SJSA1 (cell line): ENCODE results near the gene STK38. TPM values are rescaled to one million over a fixed set of nuclear protein-coding genes. Genes with fewer than 3 reads are reported as not detected.
"Not testable (repeated sequence)": the region's sequence is repeated elsewhere in the genome, so short reads cannot be mapped to it uniquely, and the experiment has no call there.

Source experiments
- DNase-seq, 2 experiments: peaks; one replicate each; pipeline ENCODE4 v3.0.0-alpha.2; 2015 to 2020; ENCODE audit warnings: low spot score in 2 of 2, low read depth in 1 of 2
- H3K27ac ChIP-seq: fragments of 250-450 bp; sonication (Bioruptor Pico); 2 replicates; pipeline ENCODE4 v1.5.1; 2020; ENCODE audit warnings: mild to moderate bottlenecking, moderate library complexity
- H3K27me3 ChIP-seq: fragments of 250-450 bp; sonication (Bioruptor Pico); replicated peaks from 2 replicates; pipeline ENCODE4 v1.5.1; 2020; ENCODE audit warnings: mild to moderate bottlenecking, moderate library complexity
- H3K36me3 ChIP-seq: fragments of 250-450 bp; sonication (Bioruptor Pico); 2 replicates; pipeline ENCODE4 v1.5.1; 2020; ENCODE audit warnings: mild to moderate bottlenecking
- H3K4me1 ChIP-seq: fragments of 250-450 bp; sonication (Bioruptor Pico); replicated peaks from 2 replicates; pipeline ENCODE4 v1.6.1; 2021; ENCODE audit warnings: mild to moderate bottlenecking
- H3K4me3 ChIP-seq: fragments of 250-450 bp; sonication (Bioruptor Pico); 2 replicates; pipeline ENCODE4 v1.5.1; 2020; ENCODE audit warnings: mild to moderate bottlenecking
- H3K9me3 ChIP-seq: fragments of 250-450 bp; sonication (Bioruptor Pico); replicated peaks from 2 replicates; pipeline ENCODE4 v1.5.1; 2020; ENCODE audit warnings: mild to moderate bottlenecking
- total RNA-seq: library from RNA; depleted of rRNA; stranded (reverse); fragments of >200 nt; shearing (Covaris generic); gene quantifications from 2 replicates; pipeline ENCODE4 v1.2.3, GENCODE V29; 2014

The STK38 gene
- total RNA-seq, 1 experiment from 2014 or later = 39.3 TPM

GRCh38 chr6:36504181-36504580 lies 43.1 kb downstream of the STK38 start:
- no peak overlapping the region for H3K4me3 ChIP-seq
- H3K36me3 ChIP-seq = peaks cover 85% of the 10 kb centered on the region
- no peaks in the 10 kb centered on the region for H3K27me3 ChIP-seq
- H3K4me1 ChIP-seq = no peaks in the 10 kb centered on the region
- DNase-seq = no peak
- H3K9me3 ChIP-seq = no peaks in the 10 kb centered on the region
- H3K27ac ChIP-seq = no peak overlapping the region

GRCh38 chr6:36501686-36502085 lies 45.6 kb downstream of the STK38 start:
- Histone ChIP-seq H3K27ac (no peak overlapping the region), H3K4me1 (no peaks in the 10 kb centered on the region), H3K27me3 (no peaks in the 10 kb centered on the region), H3K9me3 (no peaks in the 10 kb centered on the region), H3K36me3 (peaks cover 89% of the 10 kb centered on the region), H3K4me3 (no peak overlapping the region)
- no peak for DNase-seq

- H3K27ac ChIP-seq = no peak overlapping the region
- H3K4me1 ChIP-seq = no peaks in the 10 kb centered on the region
- no peak for DNase-seq
- no peaks in the 10 kb centered on the region for H3K27me3 ChIP-seq
- H3K9me3 ChIP-seq = no peaks in the 10 kb centered on the region
- no peak overlapping the region for H3K4me3 ChIP-seq
- H3K36me3 ChIP-seq = peaks cover 89% of the 10 kb centered on the region
Observed at GRCh38 chr6:36499918-36500317, 47.4 kb downstream of the STK38 start.

- Histone ChIP-seq H3K4me1 (peaks cover 2% of the 10 kb centered on the region), H3K36me3 (peaks cover 85% of the 10 kb centered on the region), H3K9me3 (no peaks in the 10 kb centered on the region), H3K27ac (no peak overlapping the region), H3K27me3 (no peaks in the 10 kb centered on the region), H3K4me3 (no peak overlapping the region)
- DNase-seq = no peak
Observed at GRCh38 chr6:36495086-36495485, 52.2 kb downstream of the STK38 start.

GRCh38 chr6:36493859-36494258 lies 53.4 kb downstream of the STK38 start:
- Histone ChIP-seq H3K27ac (no peak overlapping the region), H3K4me1 (peaks cover 15% of the 10 kb centered on the region), H3K36me3 (peaks cover 80% of the 10 kb centered on the region), H3K27me3 (no peaks in the 10 kb centered on the region), H3K9me3 (no peaks in the 10 kb centered on the region), H3K4me3 (no peak overlapping the region)
- DNase-seq = no peak

GRCh38 chr6:36493319-36493718 lies 54.0 kb downstream of the STK38 start:
- Histone ChIP-seq H3K36me3 (peaks cover 80% of the 10 kb centered on the region), H3K9me3 (no peaks in the 10 kb centered on the region), H3K27me3 (no peaks in the 10 kb centered on the region), H3K27ac (no peak overlapping the region), H3K4me3 (no peak overlapping the region), H3K4me1 (peaks cover 20% of the 10 kb centered on the region)
- no peak for DNase-seq

GRCh38 chr6:36492621-36493020 lies 54.7 kb downstream of the STK38 start:
- Histone ChIP-seq H3K27me3 (no peaks in the 10 kb centered on the region), H3K36me3 (peaks cover 77% of the 10 kb centered on the region), H3K4me3 (no peak overlapping the region), H3K9me3 (no peaks in the 10 kb centered on the region), H3K27ac (no peak overlapping the region), H3K4me1 (peaks cover 27% of the 10 kb centered on the region)
- DNase-seq = no peak

GRCh38 chr6:36492092-36492491 lies 55.2 kb downstream of the STK38 start:
- no peak overlapping the region for H3K4me3 ChIP-seq
- no peak overlapping the region for H3K27ac ChIP-seq
- DNase-seq = no peak
- H3K36me3 ChIP-seq = peaks cover 76% of the 10 kb centered on the region
- H3K9me3 ChIP-seq = no peaks in the 10 kb centered on the region
- H3K27me3 ChIP-seq = no peaks in the 10 kb centered on the region
- H3K4me1 ChIP-seq = peaks cover 32% of the 10 kb centered on the region

GRCh38 chr6:36491378-36491965 lies 55.8 kb downstream of the STK38 start:
- no peak for DNase-seq
- H3K36me3 ChIP-seq = peaks cover 76% of the 10 kb centered on the region
- no peaks in the 10 kb centered on the region for H3K9me3 ChIP-seq
- no peak overlapping the region for H3K27ac ChIP-seq
- H3K27me3 ChIP-seq = no peaks in the 10 kb centered on the region
- H3K4me3 ChIP-seq = no peak overlapping the region
- peaks cover 36% of the 10 kb centered on the region for H3K4me1 ChIP-seq

GRCh38 chr6:36489426-36489825 lies 57.9 kb downstream of the STK38 start:
- no peak overlapping the region for H3K27ac ChIP-seq
- H3K36me3 ChIP-seq = peaks cover 71% of the 10 kb centered on the region
- no peak for DNase-seq
- no peaks in the 10 kb centered on the region for H3K27me3 ChIP-seq
- H3K4me1 ChIP-seq = peaks cover 36% of the 10 kb centered on the region
- no peaks in the 10 kb centered on the region for H3K9me3 ChIP-seq
- no peak overlapping the region for H3K4me3 ChIP-seq

- H3K4me1 ChIP-seq = peaks cover 36% of the 10 kb centered on the region
- H3K27me3 ChIP-seq = no peaks in the 10 kb centered on the region
- peaks cover 59% of the 10 kb centered on the region for H3K36me3 ChIP-seq
- H3K9me3 ChIP-seq = no peaks in the 10 kb centered on the region
- DNase-seq = no peak
- no peak overlapping the region for H3K4me3 ChIP-seq
- no peak overlapping the region for H3K27ac ChIP-seq
Observed at GRCh38 chr6:36488221-36488620, 59.1 kb downstream of the STK38 start.

GRCh38 chr6:36487698-36488097 lies 59.6 kb downstream of the STK38 start:
- no peaks in the 10 kb centered on the region for H3K9me3 ChIP-seq
- H3K27ac ChIP-seq = 0 out of 2 replicates have a peak overlapping the region, but pooled peaks have one; percentile 11
- H3K4me3 ChIP-seq = no peak overlapping the region
- H3K27me3 ChIP-seq = no peaks in the 10 kb centered on the region
- DNase-seq = peak in 1 of 2 experiments; percentile 67
- H3K36me3 ChIP-seq = peaks cover 57% of the 10 kb centered on the region
- H3K4me1 ChIP-seq = peaks cover 36% of the 10 kb centered on the region

GRCh38 chr6:36484736-36485135 lies 62.5 kb downstream of the STK38 start:
- Histone ChIP-seq H3K4me1 (peaks cover 30% of the 10 kb centered on the region), H3K36me3 (peaks cover 68% of the 10 kb centered on the region), H3K9me3 (no peaks in the 10 kb centered on the region), H3K27me3 (no peaks in the 10 kb centered on the region), H3K4me3 (no peak overlapping the region), H3K27ac (no peak overlapping the region)
- DNase-seq = no peak

GRCh38 chr6:36483326-36483725 lies 64.0 kb downstream of the STK38 start:
- H3K27me3 ChIP-seq, H3K4me3 ChIP-seq, DNase-seq, H3K27ac ChIP-seq, H3K9me3 ChIP-seq: not testable (repeated sequence)
- peaks cover 16% of the 10 kb centered on the region for H3K4me1 ChIP-seq
- H3K36me3 ChIP-seq = peaks cover 68% of the 10 kb centered on the region

- peaks cover 60% of the 10 kb centered on the region for H3K36me3 ChIP-seq
- 0 out of 2 replicates have a peak, but pooled peaks cover 3% of the 10 kb centered on the region for H3K4me1 ChIP-seq
- DNase-seq = no peak
- H3K27ac ChIP-seq = no peak overlapping the region
- no peaks in the 10 kb centered on the region for H3K27me3 ChIP-seq
- H3K4me3 ChIP-seq = no peak overlapping the region
- H3K9me3 ChIP-seq = no peaks in the 10 kb centered on the region
Observed at GRCh38 chr6:36479256-36479655, 68.0 kb downstream of the STK38 start.
